ENCODE data around the gene EPC1.
"Not testable (repeated sequence)": the region's sequence is repeated elsewhere in the genome, so short reads cannot be mapped to it uniquely, and the experiment has no call there.

Gene EPC1

GRCh38 chr10:32346551-32347362, at the start of gene EPC1:
Gene EPC1 (minus strand): TSS chr10:32347158. CDS start chr10:32346915, 243 bp downstream.
- DNase-seq (ENCODE audit: low read depth in 2 of 2, low spot score in 1 of 2): peak; percentile 66 to 76

DNA sequence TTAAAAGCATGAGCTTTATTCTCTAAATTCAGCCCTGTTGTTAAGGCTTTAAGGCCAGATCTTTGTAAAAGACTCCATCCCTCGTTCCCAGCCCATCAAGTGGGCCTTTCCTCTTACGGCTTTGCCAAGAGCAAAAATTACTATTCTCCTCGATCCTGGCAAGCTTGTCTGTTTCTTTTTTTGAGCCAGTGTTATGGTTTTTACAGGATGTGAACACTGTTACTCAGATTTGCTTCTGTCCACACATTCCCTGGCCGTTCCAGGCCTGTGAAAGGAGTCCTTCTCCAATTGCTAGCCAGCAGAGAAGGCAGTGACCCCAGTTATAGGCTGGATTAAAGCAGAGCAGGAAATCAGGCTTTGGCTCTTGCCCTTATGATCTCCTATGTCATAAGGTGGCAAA, 47.0 kb upstream of the EPC1 start:
- DNase-seq (ENCODE audit: low read depth in 2 of 2, low spot score in 1 of 2): no peak

- not testable (repeated sequence) for DNase-seq (ENCODE audit: low read depth in 2 of 2, low spot score in 1 of 2)
Observed at GRCh38 chr10:32392284-32392683, 45.3 kb upstream of the EPC1 start.

DNA sequence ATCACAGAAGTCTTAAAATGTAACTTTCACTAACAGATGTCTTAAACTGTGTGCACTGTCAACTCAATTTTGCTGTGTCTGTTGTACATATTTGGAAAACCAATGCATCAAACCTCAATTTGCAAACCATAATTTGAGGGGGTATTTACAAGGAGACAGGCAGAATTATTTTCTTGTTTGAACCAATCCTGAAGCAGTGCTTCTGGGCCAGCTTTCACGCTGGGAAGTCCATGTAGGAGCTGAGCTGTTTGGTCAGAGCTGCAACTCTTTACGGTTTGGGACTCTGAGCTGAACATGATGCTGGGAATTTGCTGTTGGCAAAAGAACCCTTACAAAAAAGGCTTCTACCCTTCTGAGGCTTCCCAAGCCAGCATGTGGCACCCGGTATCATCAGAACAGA, 43.2 kb upstream of the EPC1 start:
- DNase-seq (ENCODE audit: low read depth in 2 of 2, low spot score in 1 of 2): no peak

- no peak for DNase-seq (ENCODE audit: low read depth in 2 of 2, low spot score in 1 of 2)
Observed at GRCh38 chr10:32388258-32389027, 41.5 kb upstream of the EPC1 start.

DNA sequence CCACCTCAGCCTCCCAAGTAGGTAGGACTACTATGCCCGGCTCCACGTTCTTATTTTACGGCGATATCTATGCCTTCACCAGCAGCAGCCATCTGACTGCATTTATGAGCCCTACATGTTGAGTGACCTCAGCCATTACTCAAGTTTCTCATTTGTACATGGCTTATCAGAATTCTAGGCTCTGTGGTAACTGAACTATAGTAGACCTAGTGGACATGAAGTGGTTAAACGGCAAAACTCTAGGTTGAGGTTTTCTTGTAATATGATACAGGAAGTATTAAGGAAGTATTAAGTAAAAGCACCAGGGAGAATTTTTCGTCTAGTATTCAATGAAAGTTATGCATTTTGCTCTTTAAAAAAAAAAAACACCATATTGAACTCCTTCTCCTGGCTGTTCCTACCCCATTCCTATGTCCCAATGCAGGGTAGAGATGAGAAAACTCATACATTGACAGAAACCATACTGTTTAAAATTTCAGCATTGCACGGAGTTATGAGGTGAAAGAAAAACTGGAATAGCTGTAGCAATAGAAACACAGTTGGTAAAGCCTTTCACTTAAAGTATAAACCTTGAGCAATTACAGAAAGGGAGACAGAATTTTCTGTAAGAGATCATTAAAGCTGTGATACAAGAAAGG, 39.8 kb upstream of the EPC1 start:
- DNase-seq (ENCODE audit: low read depth in 2 of 2, low spot score in 1 of 2): no peak

GRCh38 chr10:32384171-32384570, 37.2 kb upstream of the EPC1 start:
- no peak for DNase-seq (ENCODE audit: low read depth in 2 of 2, low spot score in 1 of 2)

DNA sequence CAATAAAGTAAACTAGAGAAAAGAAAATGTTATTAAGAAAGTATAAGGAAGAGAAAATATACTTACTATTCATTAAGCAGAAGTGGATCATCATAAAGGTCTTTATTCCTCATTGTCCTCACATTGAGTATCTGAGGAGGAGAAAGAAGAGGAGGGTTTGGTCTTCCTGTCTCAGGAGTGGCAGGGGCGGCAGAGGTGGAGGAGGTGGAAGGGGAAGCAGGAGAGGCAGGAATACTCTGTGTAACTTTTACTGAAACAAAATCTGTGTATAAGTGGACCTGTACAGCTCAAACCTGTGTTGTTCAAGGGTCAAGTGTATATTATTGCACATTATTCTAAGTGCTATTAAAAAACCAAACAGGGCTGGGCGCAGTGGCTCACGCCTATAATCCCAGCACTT, 34.2 kb upstream of the EPC1 start:
- DNase-seq (ENCODE audit: low read depth in 2 of 2, low spot score in 1 of 2): no peak

DNA sequence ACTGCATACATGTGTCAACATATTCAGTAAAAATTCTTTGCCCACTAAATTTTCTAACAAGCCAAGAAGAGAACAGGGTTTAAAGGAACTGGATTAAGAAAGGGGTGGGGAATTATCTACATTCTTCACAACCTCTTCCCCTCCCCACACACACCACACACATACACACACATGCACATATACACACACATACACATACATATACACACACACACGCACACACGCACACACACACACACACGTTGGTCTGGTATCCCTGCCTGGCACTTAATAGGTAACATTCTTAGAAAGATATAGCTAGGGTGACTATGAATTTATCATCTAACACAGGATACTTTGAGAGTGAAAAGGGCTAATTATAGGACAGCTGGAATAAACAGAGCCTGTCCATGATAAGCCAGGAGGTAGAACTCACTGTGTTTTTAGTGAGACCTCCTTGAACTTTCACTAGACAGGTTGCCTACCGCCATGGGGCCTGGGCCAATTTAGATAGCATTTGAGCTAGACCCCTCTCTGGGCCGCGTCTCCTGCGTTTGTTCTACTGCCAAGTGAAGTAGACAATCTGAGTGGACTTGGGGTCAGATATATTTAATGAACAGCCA, 33.1 kb upstream of the EPC1 start:
- no peak for DNase-seq (ENCODE audit: low read depth in 2 of 2, low spot score in 1 of 2)

DNA sequence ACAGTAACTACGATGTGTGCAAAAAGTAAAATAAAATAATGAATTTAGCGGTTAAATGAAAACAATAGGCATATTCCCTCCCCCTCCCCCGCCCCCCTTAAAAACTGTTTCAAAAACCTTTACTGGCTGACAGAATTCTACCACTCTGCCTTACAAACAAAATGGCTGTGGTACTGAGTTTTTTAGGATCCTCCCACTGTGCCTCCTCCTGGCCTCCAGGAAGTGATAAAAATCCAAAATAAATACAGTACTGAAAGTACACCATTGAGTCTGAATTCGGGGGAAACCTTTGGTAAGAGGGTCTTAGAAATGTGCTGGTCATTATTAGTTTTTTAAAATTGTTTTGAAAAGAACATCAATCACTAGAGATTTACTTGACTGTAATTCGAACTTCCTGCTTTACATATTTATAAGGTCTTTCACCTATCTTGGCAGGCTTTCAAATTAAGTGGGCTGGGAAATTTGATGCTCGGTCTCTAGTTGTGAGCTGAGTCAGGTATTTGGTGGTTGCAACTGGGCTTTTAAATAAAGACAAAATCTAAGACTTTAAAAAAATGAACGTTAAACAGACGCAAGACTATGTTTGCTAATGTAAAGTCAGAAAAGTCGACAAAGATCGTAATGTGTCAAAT, 32.5 kb upstream of the EPC1 start:
- DNase-seq (ENCODE audit: low read depth in 2 of 2, low spot score in 1 of 2): no peak

- DNase-seq (ENCODE audit: low read depth in 2 of 2, low spot score in 1 of 2): peak; percentile 78 to 82
Observed at GRCh38 chr10:32378363-32379317, 31.7 kb upstream of the EPC1 start.

- DNase-seq (ENCODE audit: low read depth in 2 of 2, low spot score in 1 of 2): no peak
Observed at GRCh38 chr10:32377458-32378259, 30.7 kb upstream of the EPC1 start.

DNA sequence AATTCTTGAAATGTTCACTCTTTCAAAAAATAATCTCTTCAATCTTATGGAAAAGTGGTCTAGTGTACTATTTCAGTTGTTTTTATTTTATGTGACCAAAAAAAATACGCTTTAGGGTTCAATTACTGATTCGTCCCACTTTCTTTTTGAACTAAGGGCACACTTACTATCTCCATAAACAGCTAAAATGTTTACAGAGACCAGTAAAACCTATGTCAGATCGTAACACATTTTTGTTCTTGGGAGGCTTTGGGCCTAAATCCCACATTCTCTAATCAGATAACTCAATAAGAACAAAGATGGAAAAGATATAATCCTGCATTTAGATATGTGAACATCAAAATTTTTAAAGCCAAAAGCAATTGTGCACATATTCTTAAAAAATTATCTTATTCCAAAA, 29.8 kb upstream of the EPC1 start:
- no peak for DNase-seq (ENCODE audit: low read depth in 2 of 2, low spot score in 1 of 2)

DNA sequence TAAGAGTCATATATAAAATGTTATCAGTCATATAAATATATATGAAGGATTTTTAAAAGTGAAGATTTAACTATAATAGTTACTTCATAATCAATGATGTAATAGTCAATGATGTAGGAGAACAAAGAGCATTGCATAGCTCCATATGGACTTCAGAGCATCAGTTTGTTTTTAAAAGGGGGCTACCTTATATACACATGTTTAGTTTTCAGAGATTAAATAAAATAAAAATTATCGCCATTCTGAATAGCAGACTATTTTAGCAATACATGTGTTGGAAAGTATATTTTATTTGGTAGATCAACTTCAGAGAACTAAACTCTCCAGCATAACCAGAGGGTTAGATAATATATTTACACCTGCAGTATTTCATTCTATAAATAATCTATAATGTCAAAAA, 29.1 kb upstream of the EPC1 start:
- DNase-seq (ENCODE audit: low read depth in 2 of 2, low spot score in 1 of 2): no peak

DNA sequence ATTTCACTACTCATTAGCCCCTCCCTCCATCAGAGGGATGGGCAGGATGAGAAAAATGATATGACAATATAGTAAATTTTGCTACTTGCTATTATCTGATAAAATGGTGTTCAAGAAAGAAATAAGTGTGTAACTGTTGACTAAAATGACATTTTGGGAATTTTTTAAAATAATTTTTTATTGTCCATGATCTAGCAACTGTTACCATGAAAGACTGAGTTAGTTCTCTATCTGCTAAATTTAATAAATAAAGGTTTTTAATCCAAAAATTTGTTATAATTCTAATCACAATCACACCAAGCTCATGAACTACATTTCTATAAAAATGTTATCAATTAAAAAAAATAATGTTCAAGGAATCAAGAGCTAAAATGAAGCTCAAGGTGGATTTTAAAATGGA, 28.7 kb upstream of the EPC1 start:
- no peak for DNase-seq (ENCODE audit: low read depth in 2 of 2, low spot score in 1 of 2)

DNA sequence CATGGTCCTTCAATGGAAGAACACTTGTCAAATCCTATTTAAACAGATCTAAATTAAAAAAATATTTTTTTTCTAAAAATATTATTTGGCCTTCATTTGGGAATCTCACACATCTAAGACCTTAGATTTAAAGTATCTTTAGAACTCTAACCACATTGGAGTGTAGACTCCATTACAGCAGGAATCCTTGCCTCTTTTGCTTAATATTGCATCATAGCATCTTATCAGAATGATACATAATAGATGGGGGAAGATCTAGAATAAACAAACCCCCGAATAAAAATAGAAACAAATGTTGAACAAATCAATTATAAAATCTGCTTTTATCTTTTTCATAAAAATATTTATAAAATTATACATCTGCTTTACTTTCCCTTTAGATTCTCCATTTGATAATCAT, 27.6 kb upstream of the EPC1 start:
- no peak for DNase-seq (ENCODE audit: low read depth in 2 of 2, low spot score in 1 of 2)

DNA sequence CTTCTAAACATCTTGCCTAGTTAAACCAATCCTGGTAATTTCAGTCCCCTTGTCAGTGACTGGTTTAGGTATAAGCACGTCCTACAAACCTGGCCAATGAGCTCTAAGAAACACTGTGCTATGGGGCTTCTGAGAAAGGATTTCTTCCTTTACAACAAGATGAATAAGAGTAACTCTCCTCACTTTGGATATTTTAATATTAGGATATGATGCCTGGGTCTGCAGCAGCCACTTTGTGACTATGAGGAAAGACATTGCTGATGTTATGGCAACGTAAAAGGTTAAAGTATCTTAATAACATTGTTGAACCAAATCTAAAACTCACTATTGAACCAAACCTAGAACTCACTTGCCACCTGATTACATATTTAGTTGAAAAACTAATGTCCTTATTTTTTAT, 26.5 kb upstream of the EPC1 start:
- DNase-seq (ENCODE audit: low read depth in 2 of 2, low spot score in 1 of 2): no peak

GRCh38 chr10:32373031-32373430, 26.1 kb upstream of the EPC1 start:
- DNase-seq (ENCODE audit: low read depth in 2 of 2, low spot score in 1 of 2): no peak
